GM19455 (cell line): ENCODE measurements around the gene CX3CL1.
"Not testable (repeated sequence)": the region's sequence is repeated elsewhere in the genome, so short reads cannot be mapped to it uniquely, and the experiment has no call there.

Experiments used
- ATAC-seq: cut with Tn5 transposase; IDR thresholded peaks from one replicate; pipeline ENCODE4 v1.9.1; 2021; ENCODE audit not compliant: unreplicated experiment

Gene CX3CL1

DNA sequence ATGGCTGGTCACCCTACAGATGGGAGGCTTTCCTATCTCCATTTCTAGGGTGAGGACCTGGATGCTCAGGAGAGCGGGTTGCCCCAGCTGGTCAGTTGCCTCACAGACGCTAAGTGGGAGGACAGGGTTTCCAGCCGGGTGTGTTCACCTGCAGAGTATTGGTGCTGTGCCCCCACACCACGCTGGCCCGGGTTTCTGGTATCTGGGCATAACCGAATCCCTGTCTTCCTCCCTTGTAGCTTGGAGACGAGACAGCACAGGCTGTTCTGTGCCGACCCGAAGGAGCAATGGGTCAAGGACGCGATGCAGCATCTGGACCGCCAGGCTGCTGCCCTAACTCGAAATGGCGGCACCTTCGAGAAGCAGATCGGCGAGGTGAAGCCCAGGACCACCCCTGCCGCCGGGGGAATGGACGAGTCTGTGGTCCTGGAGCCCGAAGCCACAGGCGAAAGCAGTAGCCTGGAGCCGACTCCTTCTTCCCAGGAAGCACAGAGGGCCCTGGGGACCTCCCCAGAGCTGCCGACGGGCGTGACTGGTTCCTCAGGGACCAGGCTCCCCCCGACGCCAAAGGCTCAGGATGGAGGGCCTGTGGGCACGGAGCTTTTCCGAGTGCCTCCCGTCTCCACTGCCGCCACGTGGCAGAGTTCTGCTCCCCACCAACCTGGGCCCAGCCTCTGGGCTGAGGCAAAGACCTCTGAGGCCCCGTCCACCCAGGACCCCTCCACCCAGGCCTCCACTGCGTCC, 9.7 kb downstream of the CX3CL1 start:
- no peak for ATAC-seq

DNA sequence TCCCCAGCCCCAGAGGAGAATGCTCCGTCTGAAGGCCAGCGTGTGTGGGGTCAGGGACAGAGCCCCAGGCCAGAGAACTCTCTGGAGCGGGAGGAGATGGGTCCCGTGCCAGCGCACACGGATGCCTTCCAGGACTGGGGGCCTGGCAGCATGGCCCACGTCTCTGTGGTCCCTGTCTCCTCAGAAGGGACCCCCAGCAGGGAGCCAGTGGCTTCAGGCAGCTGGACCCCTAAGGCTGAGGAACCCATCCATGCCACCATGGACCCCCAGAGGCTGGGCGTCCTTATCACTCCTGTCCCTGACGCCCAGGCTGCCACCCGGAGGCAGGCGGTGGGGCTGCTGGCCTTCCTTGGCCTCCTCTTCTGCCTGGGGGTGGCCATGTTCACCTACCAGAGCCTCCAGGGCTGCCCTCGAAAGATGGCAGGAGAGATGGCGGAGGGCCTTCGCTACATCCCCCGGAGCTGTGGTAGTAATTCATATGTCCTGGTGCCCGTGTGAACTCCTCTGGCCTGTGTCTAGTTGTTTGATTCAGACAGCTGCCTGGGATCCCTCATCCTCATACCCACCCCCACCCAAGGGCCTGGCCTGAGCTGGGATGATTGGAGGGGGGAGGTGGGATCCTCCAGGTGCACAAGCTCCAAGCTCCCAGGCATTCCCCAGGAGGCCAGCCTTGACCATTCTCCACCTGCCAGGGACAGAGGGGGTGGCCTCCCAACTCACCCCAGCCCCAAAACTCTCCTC, 10.4 kb downstream of the CX3CL1 start:
- ATAC-seq = no peak

DNA sequence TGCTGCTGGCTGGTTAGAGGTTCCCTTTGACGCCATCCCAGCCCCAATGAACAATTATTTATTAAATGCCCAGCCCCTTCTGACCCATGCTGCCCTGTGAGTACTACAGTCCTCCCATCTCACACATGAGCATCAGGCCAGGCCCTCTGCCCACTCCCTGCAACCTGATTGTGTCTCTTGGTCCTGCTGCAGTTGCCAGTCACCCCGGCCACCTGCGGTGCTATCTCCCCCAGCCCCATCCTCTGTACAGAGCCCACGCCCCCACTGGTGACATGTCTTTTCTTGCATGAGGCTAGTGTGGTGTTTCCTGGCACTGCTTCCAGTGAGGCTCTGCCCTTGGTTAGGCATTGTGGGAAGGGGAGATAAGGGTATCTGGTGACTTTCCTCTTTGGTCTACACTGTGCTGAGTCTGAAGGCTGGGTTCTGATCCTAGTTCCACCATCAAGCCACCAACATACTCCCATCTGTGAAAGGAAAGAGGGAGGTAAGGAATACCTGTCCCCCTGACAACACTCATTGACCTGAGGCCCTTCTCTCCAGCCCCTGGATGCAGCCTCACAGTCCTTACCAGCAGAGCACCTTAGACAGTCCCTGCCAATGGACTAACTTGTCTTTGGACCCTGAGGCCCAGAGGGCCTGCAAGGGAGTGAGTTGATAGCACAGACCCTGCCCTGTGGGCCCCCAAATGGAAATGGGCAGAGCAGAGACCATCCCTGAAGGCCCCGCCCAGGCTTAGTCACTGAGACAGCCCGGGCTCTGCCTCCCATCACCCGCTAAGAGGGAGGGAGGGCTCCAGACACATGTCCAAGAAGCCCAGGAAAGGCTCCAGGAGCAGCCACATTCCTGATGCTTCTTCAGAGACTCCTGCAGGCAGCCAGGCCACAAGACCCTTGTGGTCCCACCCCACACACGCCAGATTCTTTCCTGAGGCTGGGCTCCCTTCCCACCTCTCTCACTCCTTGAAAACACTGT, 11.3 kb downstream of the CX3CL1 start:
- ATAC-seq = no peak

DNA sequence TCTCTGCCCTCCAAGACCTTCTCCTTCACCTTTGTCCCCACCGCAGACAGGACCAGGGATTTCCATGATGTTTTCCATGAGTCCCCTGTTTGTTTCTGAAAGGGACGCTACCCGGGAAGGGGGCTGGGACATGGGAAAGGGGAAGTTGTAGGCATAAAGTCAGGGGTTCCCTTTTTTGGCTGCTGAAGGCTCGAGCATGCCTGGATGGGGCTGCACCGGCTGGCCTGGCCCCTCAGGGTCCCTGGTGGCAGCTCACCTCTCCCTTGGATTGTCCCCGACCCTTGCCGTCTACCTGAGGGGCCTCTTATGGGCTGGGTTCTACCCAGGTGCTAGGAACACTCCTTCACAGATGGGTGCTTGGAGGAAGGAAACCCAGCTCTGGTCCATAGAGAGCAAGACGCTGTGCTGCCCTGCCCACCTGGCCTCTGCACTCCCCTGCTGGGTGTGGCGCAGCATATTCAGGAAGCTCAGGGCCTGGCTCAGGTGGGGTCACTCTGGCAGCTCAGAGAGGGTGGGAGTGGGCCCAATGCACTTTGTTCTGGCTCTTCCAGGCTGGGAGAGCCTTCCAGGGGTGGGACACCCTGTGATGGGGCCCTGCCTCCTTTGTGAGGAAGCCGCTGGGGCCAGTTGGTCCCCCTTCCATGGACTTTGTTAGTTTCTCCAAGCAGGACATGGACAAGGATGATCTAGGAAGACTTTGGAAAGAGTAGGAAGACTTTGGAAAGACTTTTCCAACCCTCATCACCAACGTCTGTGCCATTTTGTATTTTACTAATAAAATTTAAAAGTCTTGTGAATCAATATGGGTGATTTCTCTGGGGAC, 12.2 kb downstream of the CX3CL1 start:
- ATAC-seq = no peak

DNA sequence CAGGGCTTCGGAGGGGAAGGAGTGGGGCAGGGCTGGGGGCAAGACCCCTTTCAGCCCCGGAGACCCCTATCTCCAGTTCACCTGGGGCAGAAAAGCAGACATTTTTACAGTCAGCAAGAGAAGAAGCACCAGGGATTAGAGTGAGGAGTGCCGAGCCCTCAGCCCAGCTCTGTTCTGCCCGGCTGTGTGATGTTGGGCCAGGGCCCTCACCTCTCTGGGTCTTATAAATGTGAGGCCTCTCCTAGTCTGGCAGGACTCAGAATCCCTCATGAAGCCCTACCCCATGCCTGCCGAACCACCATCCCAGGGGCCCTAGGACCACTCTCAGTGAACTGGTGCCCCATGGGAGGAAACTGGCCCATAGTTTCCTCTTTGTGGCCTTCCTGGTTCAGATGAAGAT, 12.8 kb downstream of the CX3CL1 start:
- ATAC-seq = no peak

DNA sequence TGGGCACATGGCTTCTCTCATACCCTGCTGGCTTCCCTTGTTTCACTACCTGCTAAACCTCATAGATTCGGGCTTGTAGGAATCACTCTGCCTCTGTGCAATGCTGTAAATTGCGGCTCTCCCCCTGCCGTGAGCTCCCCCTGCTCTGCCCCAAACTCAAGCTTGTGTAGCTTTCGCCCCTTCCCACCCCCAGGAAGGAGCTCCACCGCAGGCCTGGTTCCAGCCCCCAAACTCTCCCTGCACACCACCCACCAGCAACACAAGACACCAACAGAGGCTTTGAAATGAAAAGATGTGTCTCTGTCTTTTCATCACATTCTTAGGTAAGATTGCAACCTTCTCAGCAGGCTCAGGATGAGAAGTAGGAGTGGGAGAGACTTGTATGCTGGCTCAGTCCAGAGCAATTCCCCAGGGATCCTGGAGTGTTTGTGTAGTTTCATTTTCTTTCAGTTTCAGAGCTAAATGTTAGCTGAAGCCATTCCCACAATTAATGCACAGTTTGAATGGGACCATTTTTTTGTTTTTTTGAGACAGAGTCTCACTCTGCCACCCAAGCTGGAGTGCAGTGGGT, 14.2 kb downstream of the CX3CL1 start:
- ATAC-seq = no peak

DNA sequence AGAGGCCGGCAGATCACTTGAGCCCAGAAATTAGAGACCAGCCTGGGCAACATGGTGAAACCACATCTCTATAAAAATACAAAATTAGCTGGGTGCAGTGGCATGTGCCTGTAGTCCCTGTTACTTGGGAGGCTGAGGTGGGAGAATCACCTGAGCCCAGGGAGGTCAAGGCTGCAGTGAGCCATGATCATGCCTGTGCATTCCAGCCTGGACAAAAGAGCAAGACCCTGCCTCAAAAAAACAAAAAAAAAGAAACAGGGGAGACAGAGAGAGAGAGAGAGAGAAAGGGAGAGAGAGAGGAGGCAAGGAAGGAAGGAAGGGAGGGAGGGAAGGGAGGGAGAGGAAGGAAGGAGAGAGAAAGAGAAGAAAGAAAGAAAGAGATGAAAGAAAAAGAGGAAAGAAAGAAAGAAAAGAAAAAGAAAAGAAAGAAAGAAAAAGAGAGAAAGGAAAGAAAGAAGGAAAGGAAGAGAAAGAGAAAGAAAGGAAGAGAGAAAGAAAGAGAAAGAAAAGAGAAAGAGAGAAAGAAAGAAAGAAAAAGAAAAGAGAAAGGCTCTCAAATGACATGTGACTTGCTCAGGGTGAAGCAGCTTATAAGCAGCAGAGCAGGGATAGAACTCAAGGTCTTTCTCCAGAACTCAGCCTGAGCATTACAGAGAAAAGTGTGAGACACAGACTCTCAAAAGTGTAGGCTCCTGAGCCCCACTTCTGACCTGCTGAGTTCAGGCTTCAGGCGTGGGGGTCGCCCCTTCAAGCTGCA, 15.5 kb downstream of the CX3CL1 start:
- ATAC-seq = no peak

DNA sequence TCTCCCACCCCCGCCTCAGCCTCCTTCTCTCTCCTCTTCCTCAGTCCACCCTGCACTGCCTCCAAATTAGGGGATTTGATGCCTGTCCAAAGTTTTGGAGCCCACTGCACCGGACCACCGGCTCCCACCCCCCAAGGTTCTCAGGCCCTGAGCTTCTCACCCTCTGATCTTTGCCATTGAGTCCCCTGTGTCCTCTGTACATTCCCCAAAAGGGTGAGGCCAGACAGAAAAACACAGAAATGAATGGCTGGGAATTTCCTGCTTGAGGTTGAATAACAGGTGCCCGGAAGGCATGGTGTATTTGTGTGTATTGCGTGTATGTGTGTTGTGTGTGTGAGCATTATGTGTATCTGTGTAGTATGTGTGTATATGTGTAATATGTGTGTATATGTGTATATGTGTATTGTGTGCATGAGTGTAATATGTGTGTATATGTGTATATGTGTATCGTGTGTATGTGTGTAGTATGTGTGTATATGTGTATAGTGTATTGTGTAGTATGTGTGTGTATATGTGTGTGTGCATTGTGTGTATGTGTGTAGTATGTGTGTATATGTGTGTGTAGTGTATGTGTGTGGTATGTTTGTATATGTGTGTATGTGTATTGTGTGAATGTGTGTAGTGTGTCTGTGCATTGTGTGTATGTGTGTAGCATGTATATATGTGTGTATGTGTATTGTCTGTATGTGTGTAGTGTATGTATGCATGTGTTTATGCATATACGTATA, 16.2 kb downstream of the CX3CL1 start:
- ATAC-seq = no peak

DNA sequence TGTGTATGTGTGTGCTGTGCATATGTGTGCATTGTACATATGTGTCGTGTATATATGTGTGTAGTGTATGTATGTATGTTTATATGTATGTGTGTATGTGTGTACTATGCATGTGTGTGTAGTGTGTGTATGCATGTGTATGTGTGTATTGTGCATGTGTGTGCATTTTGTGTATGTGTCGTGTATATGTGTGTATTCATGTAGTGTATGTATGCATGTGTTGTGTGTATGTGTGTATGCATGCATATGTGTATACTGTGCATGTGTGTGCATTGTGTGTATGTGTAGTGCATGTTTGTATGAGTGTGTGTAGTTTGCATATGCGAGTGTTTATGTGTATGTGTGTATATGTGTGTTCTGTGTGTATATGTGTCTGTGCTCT, 16.8 kb downstream of the CX3CL1 start:
- no peak for ATAC-seq

DNA sequence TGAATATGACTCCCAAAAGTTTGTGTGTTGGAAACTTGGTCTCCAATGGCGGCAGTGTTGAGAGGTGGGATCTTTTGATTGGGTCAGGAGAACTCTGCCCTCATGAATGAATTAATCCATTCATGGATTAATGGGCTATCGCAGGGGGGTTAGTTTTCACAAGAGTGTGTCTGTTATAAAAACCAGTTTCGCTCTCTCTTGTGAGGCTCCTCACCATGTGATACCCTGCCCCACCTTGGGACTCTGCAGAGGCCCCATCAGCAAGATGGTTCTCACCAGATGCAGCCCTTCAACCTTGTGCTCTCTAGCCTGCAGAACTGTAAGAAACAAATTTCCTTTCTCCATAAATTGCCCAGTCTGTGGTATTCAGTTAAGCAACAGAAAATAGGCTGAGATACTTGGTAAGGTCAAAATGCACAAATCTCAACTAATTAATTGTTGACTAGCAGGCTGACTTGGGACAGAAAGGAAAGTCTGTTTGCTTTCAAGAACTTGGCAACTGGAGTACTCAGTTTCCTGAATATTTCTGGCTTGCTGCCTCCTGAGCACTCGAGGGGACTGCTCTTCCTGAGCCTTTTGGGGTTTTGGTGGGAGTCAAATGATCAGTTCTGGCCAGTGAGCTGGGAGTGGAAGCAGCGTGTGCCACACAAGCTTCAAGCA, 18.5 kb downstream of the CX3CL1 start:
- ATAC-seq = no peak

DNA sequence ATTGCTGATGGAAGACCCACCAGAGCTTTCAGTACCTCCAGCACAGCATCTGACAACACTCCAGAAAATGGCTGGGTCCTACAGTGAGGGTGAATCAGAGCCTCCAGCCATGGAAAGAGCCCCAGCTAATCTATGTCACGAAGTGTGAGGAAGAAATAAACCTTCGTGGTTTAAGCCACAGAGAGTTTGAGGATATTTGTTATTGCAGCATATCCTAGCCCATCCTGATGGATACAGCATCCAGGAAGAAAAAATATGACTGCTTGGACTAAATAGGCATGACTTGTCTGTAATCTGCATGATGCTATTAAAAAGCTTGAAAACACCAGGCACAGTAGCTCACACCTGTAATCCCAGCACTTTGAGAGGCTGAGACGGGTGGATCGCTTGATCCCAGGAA, 19.0 kb downstream of the CX3CL1 start:
- ATAC-seq = no peak

DNA sequence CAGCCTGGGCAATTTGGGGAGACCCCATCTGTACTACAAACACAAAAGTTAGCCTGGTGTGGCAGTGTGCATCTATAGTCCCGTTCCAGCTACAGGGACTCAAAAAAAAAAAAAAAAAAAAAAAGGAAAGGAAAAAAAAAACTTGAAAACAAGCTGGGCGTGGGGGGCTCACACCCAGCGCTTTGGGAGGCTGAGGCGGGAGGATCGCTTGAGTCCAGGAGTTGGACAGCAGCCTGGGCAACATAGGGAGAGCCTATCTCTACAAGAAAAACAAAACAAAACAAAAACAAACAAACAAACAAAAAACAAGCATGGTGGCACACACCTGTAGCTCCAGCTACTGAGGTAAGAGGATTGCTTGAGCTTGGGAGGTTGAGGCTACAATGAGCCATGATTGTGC, 19.4 kb downstream of the CX3CL1 start:
- no peak for ATAC-seq

DNA sequence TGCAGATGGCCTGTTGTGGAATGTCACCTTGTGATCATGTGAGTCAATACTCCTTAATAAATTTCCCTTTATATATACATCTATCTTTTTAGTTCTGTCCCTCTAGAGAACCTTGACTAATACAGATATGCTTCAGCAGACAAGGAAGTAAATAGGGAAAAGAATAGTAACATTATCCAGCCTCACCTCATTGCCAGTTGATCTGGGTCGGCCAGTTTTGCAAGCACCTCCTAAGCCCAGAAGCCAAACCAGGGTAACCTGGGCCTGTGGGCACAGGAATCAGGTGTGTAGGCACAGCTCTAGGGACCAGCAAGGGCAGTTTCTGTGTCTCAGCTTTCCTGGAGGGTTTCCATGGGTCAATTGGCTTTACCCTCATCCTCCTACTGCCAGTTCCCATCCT, 20.4 kb downstream of the CX3CL1 start:
- ATAC-seq = no peak

DNA sequence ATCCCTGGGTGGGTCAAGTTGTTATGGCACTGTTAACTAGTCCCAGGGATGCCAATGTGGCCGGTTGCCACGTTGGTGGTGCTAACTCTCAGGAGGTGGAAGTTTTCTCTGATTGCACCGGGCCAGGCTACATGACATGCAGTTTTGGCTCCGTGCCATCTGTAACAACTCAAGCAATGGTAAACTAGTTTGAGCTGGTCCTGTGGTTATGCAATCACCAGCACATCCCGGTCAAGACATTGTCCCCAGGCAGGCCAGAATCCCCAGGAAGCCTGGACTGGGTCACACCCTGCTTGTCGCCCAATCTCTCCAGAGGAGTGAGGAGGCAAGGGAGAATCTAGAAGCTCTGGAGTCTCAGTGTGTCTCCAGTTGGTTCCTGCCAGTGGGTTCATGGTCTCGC, 22.2 kb downstream of the CX3CL1 start:
- no peak for ATAC-seq

DNA sequence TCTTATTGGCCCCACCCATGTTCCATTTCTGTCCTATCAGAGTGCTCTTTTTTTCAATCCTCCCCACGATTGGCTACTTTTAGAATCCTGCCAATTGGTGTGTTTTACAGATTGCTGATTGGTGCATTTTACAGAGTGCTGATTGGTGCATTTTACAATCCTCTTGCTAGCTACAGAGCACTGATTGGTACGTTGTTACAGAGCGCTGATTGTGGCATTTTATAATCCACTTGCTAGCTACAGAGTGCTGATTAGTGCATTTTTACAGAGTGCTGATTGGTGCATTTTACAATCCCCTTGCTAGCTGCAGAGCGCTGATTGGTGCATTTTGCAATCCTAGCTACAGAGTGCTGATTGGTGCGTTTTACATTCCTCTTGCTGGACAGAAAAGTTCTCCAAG, 22.7 kb downstream of the CX3CL1 start:
- no peak for ATAC-seq

DNA sequence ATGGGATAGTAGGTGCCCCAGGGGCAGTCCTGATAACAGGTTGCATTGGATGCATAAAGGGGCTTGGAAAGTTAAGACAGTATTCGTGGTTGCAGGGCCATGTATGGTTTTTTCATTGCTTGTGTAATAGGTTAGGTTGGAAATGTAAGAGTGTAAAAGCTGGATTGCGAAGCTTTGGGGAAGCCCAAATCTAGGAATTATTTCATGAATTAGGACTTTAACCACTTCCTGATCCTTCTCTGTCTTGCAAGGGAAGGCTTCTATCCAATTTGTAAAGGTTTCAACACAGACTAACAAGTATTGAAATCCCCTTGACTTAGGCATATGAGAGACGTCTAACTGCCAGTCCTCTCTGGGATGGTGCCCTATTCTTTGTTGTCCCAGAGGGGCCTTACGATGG, 24.5 kb downstream of the CX3CL1 start:
- ATAC-seq = no peak

DNA sequence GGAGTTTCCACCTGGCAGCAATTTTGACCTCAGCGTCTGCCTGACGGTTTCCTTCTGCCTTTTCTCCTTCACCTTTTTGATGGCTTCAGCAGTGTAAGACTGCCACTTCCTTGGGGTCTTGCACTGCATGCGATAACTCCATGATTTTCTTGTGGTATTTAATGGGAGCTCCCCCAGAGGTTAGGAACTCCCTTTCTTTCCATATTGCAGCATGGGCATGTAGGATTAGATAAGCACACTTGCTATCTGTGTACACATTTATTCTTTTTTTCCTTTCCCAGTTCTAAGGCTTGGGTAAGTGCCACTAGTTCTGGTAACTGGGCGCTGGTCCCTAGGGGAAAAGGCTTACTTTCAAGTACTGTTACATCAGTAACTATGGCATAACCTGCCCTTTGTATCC, 25.2 kb downstream of the CX3CL1 start:
- not testable (repeated sequence) for ATAC-seq

DNA sequence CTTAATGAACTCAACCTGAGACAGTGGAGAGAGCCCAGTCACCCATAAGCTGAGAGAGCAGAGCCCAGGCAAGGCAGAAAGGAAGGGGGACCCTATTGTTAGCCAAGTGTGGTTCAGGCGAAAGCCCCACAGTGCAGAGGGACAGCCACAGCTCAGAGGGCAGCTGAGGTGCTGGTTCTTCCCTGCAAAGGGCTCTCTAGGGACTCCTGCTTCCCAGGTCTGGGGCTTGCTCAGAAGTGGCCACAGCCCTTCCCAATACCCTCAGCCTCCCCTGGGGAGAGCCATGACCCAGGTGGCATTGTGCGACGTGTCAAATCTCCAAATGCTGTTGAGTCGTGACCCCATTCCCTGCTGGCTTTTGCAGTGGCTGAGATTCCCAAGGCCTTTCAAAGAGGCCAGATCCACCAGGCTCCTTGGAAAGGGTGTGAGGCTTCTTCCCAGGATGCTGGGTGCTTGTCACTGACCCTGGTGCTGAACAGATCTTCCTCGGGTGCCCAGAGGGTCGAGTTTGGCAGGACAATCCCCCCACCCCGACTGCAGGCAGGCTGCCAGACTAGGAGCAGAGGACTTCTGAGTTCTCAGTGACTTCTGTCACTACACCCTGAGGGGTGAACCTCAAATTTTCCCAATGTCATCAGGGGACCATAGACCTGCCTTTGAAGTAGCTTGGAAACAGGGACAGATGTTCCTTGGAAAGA, 29.8 kb downstream of the CX3CL1 start:
- no peak for ATAC-seq
